Measurements from ENCODE around the gene KCNK15.

KCNK15 gene

DNA sequence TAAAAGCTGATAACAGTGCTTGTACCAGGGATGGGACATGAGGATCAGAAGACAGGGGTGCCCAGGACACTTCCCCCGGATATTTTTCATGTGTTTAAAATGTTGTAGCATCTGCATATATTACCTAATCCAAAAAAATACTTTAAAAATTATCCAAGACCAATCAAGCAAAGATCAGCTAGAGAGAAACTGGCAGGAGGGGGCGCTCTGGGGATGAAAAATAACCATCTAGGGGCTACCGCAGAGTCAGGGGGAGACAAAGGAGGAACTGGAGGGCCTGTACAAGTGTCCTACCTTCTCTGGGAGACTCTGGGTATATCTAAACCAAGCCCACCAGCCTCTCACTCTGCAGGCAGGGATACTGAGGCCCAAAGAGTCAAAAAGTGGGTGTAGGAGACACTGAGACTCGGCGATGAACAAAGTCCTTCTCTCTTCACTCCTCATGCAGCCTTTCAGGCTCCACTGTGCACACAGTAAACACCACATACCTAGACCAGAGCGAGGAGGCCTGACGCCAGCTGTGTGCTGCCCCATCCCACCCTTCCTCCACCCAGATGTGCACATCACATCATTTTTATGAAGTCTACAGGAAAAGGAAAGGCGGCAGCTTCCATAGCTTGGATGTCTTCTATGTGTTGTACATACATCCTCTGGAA lies 54.9 kb downstream of the KCNK15 start:
- H3K4me3 ChIP-seq (ENCODE audit: low read depth, low read length), result no peak overlapping the region
- no peak for DNase-seq (ENCODE audit: low read depth)
- in situ Hi-C loops (cut with HindIII; ENCODE audit: low sequenced_read_pairs), result no loop called here
- TF ChIP-seq, protein P1, sequence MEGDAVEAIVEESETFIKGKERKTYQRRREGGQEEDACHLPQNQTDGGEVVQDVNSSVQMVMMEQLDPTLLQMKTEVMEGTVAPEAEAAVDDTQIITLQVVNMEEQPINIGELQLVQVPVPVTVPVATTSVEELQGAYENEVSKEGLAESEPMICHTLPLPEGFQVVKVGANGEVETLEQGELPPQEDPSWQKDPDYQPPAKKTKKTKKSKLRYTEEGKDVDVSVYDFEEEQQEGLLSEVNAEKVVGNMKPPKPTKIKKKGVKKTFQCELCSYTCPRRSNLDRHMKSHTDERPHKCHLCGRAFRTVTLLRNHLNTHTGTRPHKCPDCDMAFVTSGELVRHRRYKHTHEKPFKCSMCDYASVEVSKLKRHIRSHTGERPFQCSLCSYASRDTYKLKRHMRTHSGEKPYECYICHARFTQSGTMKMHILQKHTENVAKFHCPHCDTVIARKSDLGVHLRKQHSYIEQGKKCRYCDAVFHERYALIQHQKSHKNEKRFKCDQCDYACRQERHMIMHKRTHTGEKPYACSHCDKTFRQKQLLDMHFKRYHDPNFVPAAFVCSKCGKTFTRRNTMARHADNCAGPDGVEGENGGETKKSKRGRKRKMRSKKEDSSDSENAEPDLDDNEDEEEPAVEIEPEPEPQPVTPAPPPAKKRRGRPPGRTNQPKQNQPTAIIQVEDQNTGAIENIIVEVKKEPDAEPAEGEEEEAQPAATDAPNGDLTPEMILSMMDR (IDR thresholded peaks at IDR 0.05; ENCODE audit: low read depth, low read length, missing control alignments), result no peak
